PFSK-1 (cell line): ENCODE results near the gene ZFC3H1.

Source experiments
- POLR2AphosphoS5 ChIP-seq: IDR thresholded peaks from 2 replicates; pipeline ENCODE4 v1.6.1; 2012; ENCODE audit warnings: low read depth, mild to moderate bottlenecking, control low read depth, low read length, moderate library complexity
- TF ChIP-seq, protein P1 (sequence below), 2 experiments: IDR thresholded peaks; 2 replicates each; pipeline versions ENCODE4 v1.6.1 to v1.8.0; 2011 to 2012; ENCODE audit warnings: low read depth in 2 of 2, low read length in 2 of 2, control low read depth in 1 of 2, inconsistent platforms in 1 of 2, mild to moderate bottlenecking in 1 of 2, moderate library complexity in 1 of 2; ENCODE audit not compliant: insufficient read depth in 1 of 2

DNA sequence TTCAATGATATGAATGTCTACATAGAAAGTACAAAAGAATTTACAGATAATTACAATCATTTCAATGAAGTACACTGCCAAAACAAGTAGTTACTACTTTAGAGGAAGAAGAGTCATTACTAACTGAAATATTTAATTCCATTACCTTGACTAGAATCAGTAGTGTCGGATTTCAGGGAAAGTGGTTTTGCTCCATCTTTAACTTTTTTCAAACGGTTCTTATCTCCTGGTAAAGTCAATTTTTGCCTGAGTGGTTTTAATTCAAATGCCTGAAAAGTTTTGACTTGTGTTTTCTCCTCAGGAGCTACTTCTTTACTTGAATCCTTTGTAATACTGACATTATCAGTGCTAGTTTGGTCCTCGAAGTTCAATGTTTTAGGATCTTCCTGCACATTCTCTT lies 6.9 kb downstream of the ZFC3H1 start:
- no peak for TF ChIP-seq POLR2AphosphoS5
- TF ChIP-seq, protein P1, sequence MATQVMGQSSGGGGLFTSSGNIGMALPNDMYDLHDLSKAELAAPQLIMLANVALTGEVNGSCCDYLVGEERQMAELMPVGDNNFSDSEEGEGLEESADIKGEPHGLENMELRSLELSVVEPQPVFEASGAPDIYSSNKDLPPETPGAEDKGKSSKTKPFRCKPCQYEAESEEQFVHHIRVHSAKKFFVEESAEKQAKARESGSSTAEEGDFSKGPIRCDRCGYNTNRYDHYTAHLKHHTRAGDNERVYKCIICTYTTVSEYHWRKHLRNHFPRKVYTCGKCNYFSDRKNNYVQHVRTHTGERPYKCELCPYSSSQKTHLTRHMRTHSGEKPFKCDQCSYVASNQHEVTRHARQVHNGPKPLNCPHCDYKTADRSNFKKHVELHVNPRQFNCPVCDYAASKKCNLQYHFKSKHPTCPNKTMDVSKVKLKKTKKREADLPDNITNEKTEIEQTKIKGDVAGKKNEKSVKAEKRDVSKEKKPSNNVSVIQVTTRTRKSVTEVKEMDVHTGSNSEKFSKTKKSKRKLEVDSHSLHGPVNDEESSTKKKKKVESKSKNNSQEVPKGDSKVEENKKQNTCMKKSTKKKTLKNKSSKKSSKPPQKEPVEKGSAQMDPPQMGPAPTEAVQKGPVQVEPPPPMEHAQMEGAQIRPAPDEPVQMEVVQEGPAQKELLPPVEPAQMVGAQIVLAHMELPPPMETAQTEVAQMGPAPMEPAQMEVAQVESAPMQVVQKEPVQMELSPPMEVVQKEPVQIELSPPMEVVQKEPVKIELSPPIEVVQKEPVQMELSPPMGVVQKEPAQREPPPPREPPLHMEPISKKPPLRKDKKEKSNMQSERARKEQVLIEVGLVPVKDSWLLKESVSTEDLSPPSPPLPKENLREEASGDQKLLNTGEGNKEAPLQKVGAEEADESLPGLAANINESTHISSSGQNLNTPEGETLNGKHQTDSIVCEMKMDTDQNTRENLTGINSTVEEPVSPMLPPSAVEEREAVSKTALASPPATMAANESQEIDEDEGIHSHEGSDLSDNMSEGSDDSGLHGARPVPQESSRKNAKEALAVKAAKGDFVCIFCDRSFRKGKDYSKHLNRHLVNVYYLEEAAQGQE (IDR thresholded peaks at IDR 0.05; ENCODE audit: insufficient read depth in 1 of 2, low read depth in 2 of 2, low read length in 2 of 2) = no peak
